Femur (tissue), 1 donor: ENCODE measurements around the gene MRLN.
"Not testable (repeated sequence)": the region's sequence is repeated elsewhere in the genome, so short reads cannot be mapped to it uniquely, and the experiment has no call there.

ENCODE experiments used
- DNase-seq: peaks from one replicate; pipeline ENCODE4 v3.0.0-alpha.2; 2017

Gene MRLN

GRCh38 chr10:59753267-59753666 lies at the start of gene MRLN:
Gene MRLN, minus strand, starts transcription at chr10:59753455.
- no peak for DNase-seq

DNA sequence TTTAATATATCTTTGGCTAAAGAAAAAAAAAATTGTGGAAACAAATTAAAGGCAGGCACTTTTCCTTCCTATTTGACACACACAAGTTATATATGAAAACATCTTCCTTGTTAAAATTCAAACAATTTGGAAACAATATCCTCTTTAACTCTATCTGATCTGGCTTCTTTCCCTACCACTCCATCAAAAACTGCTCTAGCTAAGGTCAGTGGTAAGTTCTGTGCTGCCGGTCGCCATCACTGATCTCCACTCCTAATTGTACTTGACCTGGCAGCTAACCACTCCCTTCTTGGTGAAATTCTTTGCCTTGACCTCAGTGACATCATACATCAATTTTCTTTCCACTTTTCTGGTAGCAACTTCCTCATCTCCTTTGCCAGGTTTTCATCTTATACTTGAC lies 47.9 kb upstream of the MRLN start:
- DNase-seq: no peak

DNA sequence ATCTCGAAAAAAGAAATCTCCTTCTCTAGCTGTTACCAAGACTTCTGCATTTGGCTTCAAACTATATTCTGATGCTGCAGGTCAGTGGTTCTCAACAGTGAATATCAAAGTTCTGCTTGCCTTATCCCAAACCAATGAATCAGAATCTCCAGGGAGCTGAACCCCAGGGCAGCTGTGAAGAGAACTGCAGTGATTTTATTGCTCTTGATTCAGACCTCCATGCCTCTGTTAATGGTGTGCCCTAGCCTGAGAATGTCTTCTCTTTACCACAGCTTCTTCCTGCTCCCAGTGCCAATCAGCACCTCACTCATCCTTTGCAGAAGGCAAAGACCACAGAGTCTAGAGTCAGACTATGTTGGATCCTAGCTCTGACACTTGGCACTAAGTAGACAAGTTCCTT lies 46.2 kb upstream of the MRLN start:
- DNase-seq: no peak

- no peak for DNase-seq
Observed at GRCh38 chr10:59793919-59794318, 40.7 kb upstream of the MRLN start.

DNA sequence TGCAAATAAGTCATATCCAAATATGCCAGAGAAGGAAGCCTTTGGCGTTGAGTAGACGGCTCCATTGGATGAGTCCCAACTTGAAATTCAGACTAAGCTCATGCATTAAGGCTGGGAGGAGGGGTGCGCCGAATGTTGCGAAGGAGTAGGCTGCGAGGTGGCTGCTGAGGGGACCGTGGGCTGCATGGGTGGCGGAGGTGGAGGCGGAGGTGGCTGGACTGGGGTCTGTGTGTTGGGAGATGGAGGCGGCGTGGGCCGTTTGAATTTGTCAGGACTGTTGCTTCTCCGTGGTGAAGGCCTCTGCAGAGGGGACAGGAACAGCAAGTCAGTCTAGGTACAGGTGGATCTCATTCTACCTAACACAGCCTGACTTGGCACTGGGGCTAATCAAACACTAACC lies 39.6 kb upstream of the MRLN start:
- DNase-seq: no peak

- DNase-seq: no peak
Observed at GRCh38 chr10:59791601-59792000, 38.3 kb upstream of the MRLN start.

DNA sequence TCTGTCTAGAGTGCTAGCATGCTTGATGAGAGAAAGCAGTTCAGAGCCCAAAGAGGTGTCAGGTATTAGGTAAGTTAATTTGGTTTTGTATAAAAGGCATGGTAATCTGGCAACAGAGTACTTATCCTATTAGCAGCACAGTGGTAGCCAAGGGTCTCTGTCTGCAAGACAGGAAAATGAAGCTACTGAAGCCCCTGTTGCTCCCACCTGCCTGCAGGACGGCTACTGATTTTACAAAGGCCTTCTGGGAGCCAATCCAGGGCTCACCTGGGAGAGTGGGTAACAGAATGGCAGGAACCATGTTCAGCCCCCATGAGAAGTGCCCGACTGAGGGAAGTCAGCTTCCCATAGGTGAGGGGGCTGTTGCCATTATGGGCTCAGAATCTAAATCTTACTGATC lies 36.8 kb upstream of the MRLN start:
- not testable (repeated sequence) for DNase-seq

DNA sequence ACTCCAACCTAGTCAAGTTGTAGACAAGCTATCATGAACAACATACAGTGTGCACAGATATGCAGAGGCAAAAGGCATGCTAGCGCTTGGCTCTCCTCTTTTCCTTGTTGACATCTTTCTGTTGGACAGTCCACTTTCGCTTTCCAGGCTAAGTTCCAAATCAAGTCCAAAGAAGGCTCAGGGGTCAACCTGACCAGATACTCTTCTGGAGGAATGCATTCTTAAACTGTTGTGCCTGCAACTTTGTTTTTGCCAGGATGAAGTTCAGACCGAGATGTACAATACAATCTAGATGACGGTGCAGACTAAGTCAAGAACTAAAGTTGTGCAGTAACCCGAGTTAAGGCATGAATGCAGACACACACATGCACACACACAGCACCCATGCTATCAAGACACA lies 35.7 kb upstream of the MRLN start:
- DNase-seq: not testable (repeated sequence)

DNA sequence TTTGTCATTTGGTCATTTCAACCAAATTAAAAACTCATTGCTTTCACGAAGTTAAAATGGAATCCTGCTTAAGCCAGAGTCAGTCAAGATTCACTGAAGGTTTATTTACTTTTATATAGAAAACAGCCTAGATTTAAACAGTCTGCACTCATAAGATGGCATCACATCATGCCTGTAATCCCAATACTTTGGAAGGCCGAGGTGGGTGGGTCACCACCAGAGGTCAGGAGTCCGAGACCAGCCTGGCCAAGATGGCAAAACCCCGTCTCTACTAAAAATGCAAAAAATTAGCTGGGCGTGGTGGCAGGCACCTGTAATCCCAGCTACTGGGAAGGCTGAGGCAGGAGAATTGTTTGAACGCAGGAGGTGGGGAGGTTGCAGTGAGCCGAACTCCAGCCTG lies 33.8 kb upstream of the MRLN start:
- DNase-seq: not testable (repeated sequence)

DNA sequence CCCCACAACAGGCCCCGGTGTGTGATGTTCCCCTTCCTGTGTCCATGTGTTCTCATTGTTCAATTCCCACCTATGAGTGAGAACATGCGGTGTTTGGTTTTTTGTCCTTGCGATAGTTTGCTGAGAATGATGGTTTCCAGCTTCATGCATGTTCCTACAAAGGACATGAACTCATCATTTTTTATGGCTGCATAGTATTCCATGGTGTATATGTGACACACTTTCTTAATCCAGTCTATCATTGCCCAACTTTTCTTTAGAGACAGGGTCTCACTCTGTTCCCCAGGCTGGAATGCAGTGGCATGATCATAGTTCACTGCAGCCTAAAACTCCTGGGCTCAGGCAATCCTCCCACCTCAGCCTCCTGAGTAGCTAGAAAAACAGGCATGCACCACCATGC lies 32.2 kb upstream of the MRLN start:
- DNase-seq: not testable (repeated sequence)

DNA sequence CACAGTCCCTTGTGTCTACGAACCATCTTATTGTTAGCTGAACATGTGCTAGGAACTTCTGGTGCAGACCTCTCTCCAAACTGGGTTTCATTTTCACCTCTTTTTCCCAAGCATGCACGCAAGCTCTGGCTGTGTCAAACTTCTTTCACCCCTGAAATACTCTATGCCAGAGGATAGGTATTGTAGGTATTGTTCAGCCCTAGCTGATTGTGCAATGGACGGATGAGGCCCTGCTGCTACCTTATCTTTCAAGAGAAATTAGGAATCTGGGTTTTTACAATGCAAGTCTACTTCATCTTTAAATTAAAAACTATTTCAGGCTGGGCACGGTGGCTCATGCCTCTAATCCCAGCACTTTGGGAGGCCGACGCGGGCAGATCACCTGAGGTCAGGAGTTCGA lies 28.3 kb upstream of the MRLN start:
- DNase-seq: no peak

- DNase-seq: peak; percentile 71
Observed at GRCh38 chr10:59779756-59780533, 26.7 kb upstream of the MRLN start.

DNA sequence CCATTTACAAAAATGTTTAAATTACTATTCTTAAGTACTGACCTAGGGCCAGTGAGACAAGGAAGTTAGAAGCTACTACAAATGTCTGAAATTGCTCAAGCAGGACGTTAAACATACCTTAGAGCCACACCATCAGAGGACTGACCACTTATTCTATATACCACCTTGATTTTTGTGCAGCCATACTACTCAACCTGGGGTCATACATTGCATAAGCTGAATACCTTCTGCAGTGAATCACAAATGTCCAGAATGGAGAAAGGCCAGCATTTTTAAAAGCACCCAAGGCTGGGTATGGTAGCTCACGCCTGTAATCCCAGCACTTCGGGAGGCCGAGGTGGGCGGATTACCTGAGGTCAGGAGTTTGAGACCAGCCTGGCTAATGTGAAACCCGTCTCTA lies 21.2 kb upstream of the MRLN start:
- DNase-seq: no peak

DNA sequence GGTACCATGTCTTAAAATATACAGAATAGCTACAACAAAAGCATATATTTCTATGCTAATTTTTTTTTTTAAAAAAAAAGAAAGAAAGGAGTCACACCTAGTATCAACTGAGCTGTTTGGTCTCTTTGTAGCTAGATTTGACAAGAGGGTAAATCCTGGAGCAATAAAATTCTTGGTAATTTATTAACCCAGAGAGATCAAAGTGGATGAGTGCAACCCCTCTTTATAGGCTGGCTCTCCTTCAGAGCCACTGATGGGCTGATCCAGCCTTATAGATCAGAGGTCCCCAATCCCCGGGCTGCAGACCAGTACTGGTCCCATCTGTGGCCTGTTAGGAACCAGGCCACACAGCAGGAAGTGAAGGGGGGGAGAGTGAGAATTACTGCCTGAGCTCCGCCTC lies 19.8 kb upstream of the MRLN start:
- no peak for DNase-seq

GRCh38 chr10:59771162-59771807 lies 18.0 kb upstream of the MRLN start:
- no peak for DNase-seq

GRCh38 chr10:59770689-59771088 lies 17.4 kb upstream of the MRLN start:
- no peak for DNase-seq

DNA sequence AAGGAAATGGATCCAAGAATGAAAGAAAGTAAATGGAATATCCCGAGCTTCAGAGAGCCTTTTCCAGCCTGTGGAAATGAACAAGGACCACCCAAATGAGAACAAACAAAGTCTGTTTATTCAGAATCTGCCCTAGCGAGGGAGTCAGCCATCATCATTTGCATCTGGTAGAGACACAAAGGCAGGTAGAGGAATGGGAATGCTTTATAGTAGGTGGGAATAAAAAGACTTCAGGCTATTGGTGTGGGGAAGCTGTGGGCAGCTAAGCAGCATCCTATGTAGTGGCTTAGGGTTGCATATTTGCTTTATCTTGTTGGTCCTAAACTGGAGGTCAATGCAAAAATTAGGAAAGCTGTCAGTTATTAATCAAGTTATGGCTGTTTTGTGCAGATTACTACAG lies 9.2 kb upstream of the MRLN start:
- DNase-seq: no peak

DNA sequence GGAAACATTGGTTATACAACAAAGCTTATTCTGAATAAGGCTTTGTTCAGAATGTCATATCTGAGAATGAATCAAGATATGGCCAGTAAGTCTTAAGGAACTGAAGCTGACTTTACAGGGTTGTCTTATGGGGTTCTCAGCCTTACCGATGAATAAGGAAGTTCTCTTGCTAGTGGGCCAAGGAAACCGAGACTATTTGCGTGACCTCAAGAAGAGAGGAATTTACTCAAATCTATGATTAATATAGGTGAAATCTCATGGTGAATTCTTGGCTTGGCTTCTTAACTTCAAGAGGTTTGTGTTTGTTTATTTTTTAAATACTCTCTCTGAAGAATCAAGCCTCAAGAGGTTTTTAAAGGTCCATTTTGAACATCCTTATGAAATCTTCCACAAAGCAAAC lies 4.7 kb upstream of the MRLN start:
- no peak for DNase-seq

GRCh38 chr10:59754951-59755350 lies 1.7 kb upstream of the MRLN start:
- DNase-seq: no peak

DNA sequence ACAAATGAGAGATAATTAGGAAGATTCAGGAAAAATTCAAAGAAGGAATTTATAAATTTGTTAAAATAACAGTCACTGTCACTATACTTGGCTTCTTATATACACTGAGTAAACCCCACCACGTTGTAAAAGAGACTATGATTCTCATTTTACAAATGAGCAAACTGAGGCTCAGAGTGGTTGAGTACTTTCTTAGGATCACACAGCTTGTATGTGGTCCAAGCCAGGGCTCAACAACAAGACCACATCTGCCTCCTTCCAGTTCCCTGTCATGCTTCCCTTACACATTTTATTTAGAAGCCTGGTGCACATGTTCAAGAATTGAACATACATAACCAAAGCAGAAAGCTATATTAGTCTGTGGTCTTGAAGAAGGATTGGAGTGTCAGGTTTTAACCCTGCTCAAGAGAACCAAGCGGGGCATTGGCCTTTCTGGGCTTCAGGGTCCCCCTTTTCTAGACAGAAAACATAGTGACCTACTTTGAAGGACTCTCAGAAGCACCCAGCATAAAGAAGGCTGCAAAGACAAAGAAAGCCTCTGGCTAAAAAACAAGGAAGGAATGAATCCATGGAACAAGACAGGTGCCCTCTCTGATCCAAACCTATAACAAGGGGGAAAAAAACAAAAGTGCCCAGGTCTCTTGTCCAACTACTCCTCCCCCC lies 846 bp downstream of the MRLN start:
- no peak for DNase-seq

DNA sequence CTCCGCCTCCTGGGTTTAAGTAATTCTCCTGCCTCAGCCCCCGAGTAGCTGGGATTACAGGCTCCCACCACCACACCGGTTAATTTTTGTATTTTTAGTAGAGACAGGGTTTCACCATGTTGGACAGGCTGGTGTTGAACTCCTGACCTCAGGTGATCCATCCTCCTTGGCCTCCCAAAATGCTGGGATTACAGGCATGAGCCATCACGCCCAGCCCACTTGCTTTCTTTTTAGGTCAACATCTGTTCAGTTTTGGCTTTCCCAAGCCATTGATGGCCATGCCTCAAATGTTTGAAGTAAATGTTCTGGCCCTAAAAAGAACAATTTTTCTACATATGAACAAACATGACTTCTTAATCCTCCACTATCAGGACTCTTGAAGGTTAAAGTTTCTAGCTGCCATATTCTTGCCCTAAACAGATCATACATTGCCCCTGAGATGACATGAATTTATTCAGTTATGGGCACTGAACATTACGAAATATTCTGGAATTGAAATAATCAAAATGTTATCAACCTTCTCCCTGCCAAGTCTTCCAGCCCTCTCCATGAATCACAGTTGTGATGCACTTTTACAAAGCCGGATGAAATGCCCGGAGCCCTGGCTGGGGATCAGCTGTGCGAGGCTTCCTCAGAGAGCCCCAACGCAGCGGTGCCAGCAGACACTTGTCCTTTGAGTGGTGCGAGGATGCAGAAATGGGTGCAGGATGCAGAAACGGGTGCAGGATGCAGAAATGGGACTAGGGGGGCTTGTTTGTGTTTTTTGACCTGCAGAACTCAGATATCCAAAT lies 2.9 kb downstream of the MRLN start:
- no peak for DNase-seq

- no peak for DNase-seq
Observed at GRCh38 chr10:59748834-59749233, 4.4 kb downstream of the MRLN start.

DNA sequence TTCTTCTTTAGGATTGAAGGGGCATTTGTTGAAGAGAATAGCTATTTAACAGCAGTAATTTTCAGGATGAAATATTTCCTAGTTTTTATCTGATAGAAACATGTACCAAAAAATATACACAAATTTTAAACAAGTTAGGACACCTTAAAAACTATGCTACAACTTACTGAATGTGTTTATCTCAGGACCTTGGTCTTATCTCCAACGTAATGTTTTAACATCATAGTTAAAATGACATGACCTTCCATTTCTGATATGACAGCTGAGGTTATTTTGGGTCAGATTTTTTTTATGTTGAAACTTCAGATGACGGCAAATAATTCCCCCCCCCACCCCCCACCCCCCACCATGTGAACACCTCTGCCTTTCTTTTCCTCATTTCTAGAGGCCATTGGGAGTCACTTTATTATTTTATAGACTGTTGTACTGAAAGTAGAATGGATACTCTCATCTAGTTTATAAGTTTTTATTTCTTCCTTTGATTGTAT lies 8.0 kb downstream of the MRLN start:
- DNase-seq: no peak
